HepG2 (cell line): ENCODE results near the gene DCAF7.

Experiments used
- CBX5 ChIP-seq: sonication (generic); formaldehyde crosslinking; IDR thresholded peaks from 2 replicates; pipeline ENCODE4 v1.4.0; 2020; ENCODE audit warnings: missing genetic modification reagents, borderline replicate concordance
- ERF ChIP-seq: IDR thresholded peaks from 2 replicates; pipeline ENCODE4 v1.6.1; 2018; ENCODE audit warnings: missing biosample characterization, missing genetic modification reagents
- EZH2 ChIP-seq: conservative IDR thresholded peaks from 2 replicates; pipeline ENCODE4 v1.6.1; 2012; ENCODE audit warnings: mild to moderate bottlenecking, low read depth, low read length, moderate library complexity
- IKZF1 ChIP-seq: fragments of 450-650 bp; IDR thresholded peaks from 2 replicates; pipeline ENCODE4 v1.7.1; 2016
- KDM5A ChIP-seq: fragments of 200-600 bp; sonication (generic); IDR thresholded peaks from 2 replicates; pipeline ENCODE4 v1.7.0; 2018; ENCODE audit warnings: antibody characterized with exemption, mild to moderate bottlenecking, low read length, borderline replicate concordance
- PHF8 ChIP-seq: sonication (generic); formaldehyde crosslinking; IDR thresholded peaks from 2 replicates; pipeline ENCODE4 v1.5.0; 2020; ENCODE audit warnings: missing genetic modification reagents
- POLR2A ChIP-seq, 2 experiments: IDR thresholded peaks; 2 replicates each; pipeline ENCODE4 v1.6.1; 2011; ENCODE audit warnings: low read depth in 2 of 2, low read length in 2 of 2, mild to moderate bottlenecking in 1 of 2, moderate library complexity in 1 of 2; ENCODE audit not compliant: insufficient read depth in 1 of 2
- POLR2AphosphoS5 ChIP-seq: IDR thresholded peaks from 2 replicates; pipeline ENCODE4 v1.6.1; 2012; ENCODE audit warnings: low read depth, low read length
- SIN3A ChIP-seq: IDR thresholded peaks from 2 replicates; pipeline ENCODE4 v1.6.1; 2011; ENCODE audit warnings: low read depth, mild to moderate bottlenecking, control low read depth, low read length, borderline replicate concordance
- ZIK1 ChIP-seq: sonication (generic); formaldehyde crosslinking; IDR thresholded peaks from 2 replicates; pipeline ENCODE4 v1.5.0; 2020; ENCODE audit warnings: mild to moderate bottlenecking, low read depth, missing genetic modification reagents, borderline replicate concordance
- TF ChIP-seq, protein P1 (sequence below): sonication (generic); formaldehyde crosslinking; IDR thresholded peaks from 2 replicates; pipeline ENCODE4 v1.5.0; 2020; ENCODE audit warnings: mild to moderate bottlenecking, missing genetic modification reagents, moderate library complexity

DNA sequence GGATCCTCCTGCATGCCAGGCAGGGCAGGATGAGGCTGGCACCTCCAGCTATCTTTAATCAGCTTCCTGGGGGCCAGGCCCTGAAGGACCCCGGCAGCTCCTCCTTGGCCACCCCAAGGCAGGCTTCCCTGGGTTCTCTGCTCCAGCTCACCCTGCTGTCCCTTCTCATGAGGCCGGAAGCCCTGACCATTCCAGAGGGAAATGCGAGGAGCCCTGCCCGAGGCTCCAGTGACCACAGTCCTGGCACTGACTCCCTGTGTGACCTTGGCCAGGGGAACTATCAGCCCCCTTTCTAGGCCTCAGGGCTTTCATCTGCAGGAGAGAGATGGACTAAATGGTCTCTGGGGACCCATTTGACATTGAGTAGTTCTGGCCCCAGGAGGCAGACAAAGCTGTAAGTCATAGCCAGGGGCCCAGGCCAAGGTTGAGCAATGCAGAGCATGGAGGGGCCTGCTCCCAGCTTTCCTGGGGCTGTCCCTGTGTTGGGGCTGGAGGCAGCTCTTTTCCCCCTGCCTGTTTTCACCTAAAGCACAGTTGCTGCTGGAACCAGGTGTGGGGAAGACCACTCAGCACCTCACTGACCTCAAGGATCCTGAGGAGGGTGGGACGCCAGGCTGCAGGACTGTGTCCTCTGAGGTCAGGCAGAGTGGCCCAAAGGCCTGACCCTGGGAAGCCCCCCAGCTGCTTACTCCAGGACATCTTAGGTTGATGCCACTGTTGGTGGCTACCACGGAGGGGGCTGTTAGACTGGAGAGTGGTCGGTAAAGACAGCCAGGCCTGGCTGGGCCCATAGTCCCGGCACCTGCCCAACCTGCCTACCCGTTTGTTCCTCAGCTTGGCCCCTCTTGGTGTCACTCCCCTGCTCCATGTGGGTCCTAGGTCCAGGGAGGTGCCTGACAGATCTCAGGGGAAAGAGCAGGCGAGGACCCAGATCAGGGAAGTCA lies 19.0 kb upstream of the DCAF7 start:
- TF ChIP-seq SIN3A (no peak), CBX5 (CRISPR knock-in tag) (peak; percentile 70; the same call in 1 of the 2 replicates), POLR2AphosphoS5 (no peak), KDM5A (no peak), ERF (CRISPR knock-in tag) (peak; percentile 86; the same call in 1 of the 2 replicates), PHF8 (peak; percentile 46; the same call in 1 of the 2 replicates), ZIK1 (CRISPR knock-in tag) (no peak), IKZF1 (no peak), EZH2 (no peak), POLR2A (IDR thresholded peaks at IDR 0.05; ENCODE audit: insufficient read depth in 1 of 2, low read depth in 2 of 2, low read length in 2 of 2) (no peak)
- TF ChIP-seq, protein P1, sequence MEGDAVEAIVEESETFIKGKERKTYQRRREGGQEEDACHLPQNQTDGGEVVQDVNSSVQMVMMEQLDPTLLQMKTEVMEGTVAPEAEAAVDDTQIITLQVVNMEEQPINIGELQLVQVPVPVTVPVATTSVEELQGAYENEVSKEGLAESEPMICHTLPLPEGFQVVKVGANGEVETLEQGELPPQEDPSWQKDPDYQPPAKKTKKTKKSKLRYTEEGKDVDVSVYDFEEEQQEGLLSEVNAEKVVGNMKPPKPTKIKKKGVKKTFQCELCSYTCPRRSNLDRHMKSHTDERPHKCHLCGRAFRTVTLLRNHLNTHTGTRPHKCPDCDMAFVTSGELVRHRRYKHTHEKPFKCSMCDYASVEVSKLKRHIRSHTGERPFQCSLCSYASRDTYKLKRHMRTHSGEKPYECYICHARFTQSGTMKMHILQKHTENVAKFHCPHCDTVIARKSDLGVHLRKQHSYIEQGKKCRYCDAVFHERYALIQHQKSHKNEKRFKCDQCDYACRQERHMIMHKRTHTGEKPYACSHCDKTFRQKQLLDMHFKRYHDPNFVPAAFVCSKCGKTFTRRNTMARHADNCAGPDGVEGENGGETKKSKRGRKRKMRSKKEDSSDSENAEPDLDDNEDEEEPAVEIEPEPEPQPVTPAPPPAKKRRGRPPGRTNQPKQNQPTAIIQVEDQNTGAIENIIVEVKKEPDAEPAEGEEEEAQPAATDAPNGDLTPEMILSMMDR (CRISPR knock-in tag): 0 out of 2 replicates have a peak, but pooled peaks have one; percentile 28
